ENCODE results near the gene CARD19. TPM values are rescaled to one million over a fixed set of nuclear protein-coding genes. Genes with fewer than 3 reads are reported as not detected.

CARD19 gene
- total and polyA plus RNA-seq, 9 of the 15 experiments (the other 6 are each of a cell fraction or from before 2014, with no cell fraction given), result 0.90 to 34.9 (median 14.6) TPM

DNA sequence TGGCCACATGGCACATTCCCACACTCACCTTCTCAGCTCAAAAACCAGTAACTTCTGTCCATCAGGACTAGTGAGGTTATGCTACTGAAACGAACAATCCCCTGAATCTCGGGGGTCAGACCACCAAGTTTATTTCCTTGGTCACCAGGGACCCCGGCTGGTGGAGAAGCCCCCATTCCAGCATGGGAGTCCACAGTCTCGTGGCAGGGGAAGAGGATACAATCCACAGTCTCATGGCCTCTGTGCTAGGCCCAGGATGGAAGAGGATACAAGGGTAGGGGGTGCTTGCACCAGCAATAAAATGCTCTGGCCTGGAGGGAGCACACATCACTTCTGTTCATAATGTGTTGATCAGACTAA is 7.4 kb upstream of the CARD19 start:
- H3K27me3 ChIP-seq (ENCODE audit: control insufficient read depth in 2 of 2, insufficient read depth in 2 of 2, low read length in 2 of 2), result no peaks in the 10 kb centered on the region
- H3K9ac ChIP-seq (ENCODE audit: insufficient read depth in 1 of 2, low read depth in 2 of 2, low read length in 2 of 2), result no peak overlapping the region; a peak in 1 of 4 replicates
- no peak for ATAC-seq
- POLR2A ChIA-PET, result interaction anchor here (0.8 to 1.2 kb wide), 3 partner anchors 23 to 31 kb away, joined by 3 read pairs; no protein-coding TSS in a partner anchor
- H3K9me1 ChIP-seq (ENCODE audit: control insufficient read depth, insufficient read depth, low read length), result no peaks in the 10 kb centered on the region
- no peaks in the 10 kb centered on the region for H4K20me1 ChIP-seq (replicated peaks; ENCODE audit: control insufficient read depth, insufficient read depth, low read length)
- intact Hi-C loops (cut with micrococcal nuclease), result no loop called here
- no peak for FAIRE-seq
- in situ Hi-C loops (cut with MboI), result no loop called here
- no peak for DNase-seq (ENCODE audit: extremely low read depth in 1 of 4, low spot score in 3 of 4)
- H2AFZ ChIP-seq (ENCODE audit: low read depth, low read length), result peak overlapping the region; percentile 47; the same call in 1 of the 2 replicates
- no TSS peak for BruUV-seq (replicated peaks)
- CTCF ChIA-PET (ENCODE audit: low intra/inter-chr PET ratio), result no interaction called here
- 48% methylated on average over 4 of the region's 4 CpGs for whole genome bisulfite sequencing (ENCODE audit: insufficient coverage, low coverage, missing lambda C conversion rate)
- H3K27ac ChIP-seq (ENCODE audit: extremely low read depth, low read depth, low read length), result 0 out of 3 replicates have a peak overlapping the region, but pooled peaks have one; percentile 37
- H3K4me2 ChIP-seq (ENCODE audit: insufficient read depth, low read length), result no peak overlapping the region
- no peaks in the 10 kb centered on the region; the same call in 1 of the 2 replicates for H3K9me3 ChIP-seq (replicated peaks; ENCODE audit: control insufficient read depth, insufficient read depth, low read depth, low read length)
- no peaks in the 10 kb centered on the region for H3K79me2 ChIP-seq (ENCODE audit: control insufficient read depth, insufficient read depth, low read length)
- H3K4me1 ChIP-seq (replicated peaks in 1 of 2; ENCODE audit: control insufficient read depth in 2 of 2, insufficient read depth in 2 of 2, low read length in 2 of 2), result peaks cover 4 to 17% of the 10 kb centered on the region in 2 experiments
- peaks cover 7% of the 10 kb centered on the region; the same call in 1 of the 3 replicates for H3K36me3 ChIP-seq (ENCODE audit: control insufficient read depth, insufficient read depth, low read length)
- H3K4me3 ChIP-seq, result no peak overlapping the region
- TF ChIP-seq NR1H2 (CRISPR knock-in tag; IDR thresholded peaks at IDR 0.05) (no peak), NFE2 (IDR thresholded peaks at IDR 0.05; ENCODE audit: low read depth) (no peak)
- TF ChIP-seq, protein P1, sequence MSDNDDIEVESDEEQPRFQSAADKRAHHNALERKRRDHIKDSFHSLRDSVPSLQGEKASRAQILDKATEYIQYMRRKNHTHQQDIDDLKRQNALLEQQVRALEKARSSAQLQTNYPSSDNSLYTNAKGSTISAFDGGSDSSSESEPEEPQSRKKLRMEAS (CRISPR knock-in tag; IDR thresholded peaks at IDR 0.05), result no peak
- TF ChIP-seq, protein P2, sequence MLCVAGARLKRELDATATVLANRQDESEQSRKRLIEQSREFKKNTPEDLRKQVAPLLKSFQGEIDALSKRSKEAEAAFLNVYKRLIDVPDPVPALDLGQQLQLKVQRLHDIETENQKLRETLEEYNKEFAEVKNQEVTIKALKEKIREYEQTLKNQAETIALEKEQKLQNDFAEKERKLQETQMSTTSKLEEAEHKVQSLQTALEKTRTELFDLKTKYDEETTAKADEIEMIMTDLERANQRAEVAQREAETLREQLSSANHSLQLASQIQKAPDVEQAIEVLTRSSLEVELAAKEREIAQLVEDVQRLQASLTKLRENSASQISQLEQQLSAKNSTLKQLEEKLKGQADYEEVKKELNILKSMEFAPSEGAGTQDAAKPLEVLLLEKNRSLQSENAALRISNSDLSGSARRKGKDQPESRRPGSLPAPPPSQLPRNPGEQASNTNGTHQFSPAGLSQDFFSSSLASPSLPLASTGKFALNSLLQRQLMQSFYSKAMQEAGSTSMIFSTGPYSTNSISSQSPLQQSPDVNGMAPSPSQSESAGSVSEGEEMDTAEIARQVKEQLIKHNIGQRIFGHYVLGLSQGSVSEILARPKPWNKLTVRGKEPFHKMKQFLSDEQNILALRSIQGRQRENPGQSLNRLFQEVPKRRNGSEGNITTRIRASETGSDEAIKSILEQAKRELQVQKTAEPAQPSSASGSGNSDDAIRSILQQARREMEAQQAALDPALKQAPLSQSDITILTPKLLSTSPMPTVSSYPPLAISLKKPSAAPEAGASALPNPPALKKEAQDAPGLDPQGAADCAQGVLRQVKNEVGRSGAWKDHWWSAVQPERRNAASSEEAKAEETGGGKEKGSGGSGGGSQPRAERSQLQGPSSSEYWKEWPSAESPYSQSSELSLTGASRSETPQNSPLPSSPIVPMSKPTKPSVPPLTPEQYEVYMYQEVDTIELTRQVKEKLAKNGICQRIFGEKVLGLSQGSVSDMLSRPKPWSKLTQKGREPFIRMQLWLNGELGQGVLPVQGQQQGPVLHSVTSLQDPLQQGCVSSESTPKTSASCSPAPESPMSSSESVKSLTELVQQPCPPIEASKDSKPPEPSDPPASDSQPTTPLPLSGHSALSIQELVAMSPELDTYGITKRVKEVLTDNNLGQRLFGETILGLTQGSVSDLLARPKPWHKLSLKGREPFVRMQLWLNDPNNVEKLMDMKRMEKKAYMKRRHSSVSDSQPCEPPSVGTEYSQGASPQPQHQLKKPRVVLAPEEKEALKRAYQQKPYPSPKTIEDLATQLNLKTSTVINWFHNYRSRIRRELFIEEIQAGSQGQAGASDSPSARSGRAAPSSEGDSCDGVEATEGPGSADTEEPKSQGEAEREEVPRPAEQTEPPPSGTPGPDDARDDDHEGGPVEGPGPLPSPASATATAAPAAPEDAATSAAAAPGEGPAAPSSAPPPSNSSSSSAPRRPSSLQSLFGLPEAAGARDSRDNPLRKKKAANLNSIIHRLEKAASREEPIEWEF (CRISPR knock-in tag; IDR thresholded peaks at IDR 0.05), result no peak

Data from K562 (cell line).